ENCODE measurements around the gene METTL24.
"Not testable (repeated sequence)": the region's sequence is repeated elsewhere in the genome, so short reads cannot be mapped to it uniquely, and the experiment has no call there.

METTL24 gene

DNA sequence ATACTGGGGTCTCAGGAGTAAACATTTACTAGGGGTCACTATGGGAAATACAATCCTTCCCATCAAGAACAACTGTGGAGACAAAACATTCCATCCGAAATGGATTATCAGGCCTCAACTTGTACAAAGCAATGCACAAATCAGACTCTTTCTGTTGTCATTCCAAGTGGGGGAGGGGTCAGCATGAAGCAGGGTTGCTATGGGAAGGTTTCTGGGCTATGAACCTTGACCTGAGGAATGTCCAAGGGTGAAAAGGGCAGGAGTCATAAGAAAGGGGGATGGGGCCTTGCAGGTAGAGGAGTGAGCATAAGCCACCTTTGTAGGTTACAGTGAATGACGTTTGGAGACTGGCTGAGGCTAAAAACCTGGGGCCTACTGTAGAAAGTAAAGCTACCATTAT lies 3.1 kb downstream of the METTL24 start:
- H3K4me1 Mint-ChIP-seq (ENCODE audit: low read depth), result peaks cover 5% of the 10 kb centered on the region
- no peak overlapping the region for H3K4me3 Mint-ChIP-seq
- intact Hi-C loops (cut with micrococcal nuclease), result no loop called here
- H3K27me3 Mint-ChIP-seq, result peaks cover 41% of the 10 kb centered on the region
- no peak overlapping the region for H3K27ac Mint-ChIP-seq
- no peaks in the 10 kb centered on the region for H3K9me3 Mint-ChIP-seq
- H3K36me3 Mint-ChIP-seq (ENCODE audit: low read depth), result no peaks in the 10 kb centered on the region

GRCh38 chr6:110354153-110354552 lies 4.0 kb downstream of the METTL24 start:
- intact Hi-C loops (cut with micrococcal nuclease), result no loop called here
- Mint-ChIP-seq H3K4me3 (no peak overlapping the region), H3K27me3 (peaks cover 34% of the 10 kb centered on the region), H3K27ac (no peak overlapping the region), H3K4me1 (ENCODE audit: low read depth) (peaks cover 5% of the 10 kb centered on the region), H3K9me3 (no peaks in the 10 kb centered on the region), H3K36me3 (ENCODE audit: low read depth) (no peaks in the 10 kb centered on the region)

GRCh38 chr6:110353457-110354001 lies 4.6 kb downstream of the METTL24 start:
- H3K36me3 Mint-ChIP-seq (ENCODE audit: low read depth), result no peaks in the 10 kb centered on the region
- peaks cover 5% of the 10 kb centered on the region for H3K4me1 Mint-ChIP-seq (ENCODE audit: low read depth)
- no peaks in the 10 kb centered on the region for H3K9me3 Mint-ChIP-seq
- H3K4me3 Mint-ChIP-seq, result no peak overlapping the region
- intact Hi-C loops (cut with micrococcal nuclease), result no loop called here
- peaks cover 28% of the 10 kb centered on the region for H3K27me3 Mint-ChIP-seq
- H3K27ac Mint-ChIP-seq, result no peak overlapping the region

DNA sequence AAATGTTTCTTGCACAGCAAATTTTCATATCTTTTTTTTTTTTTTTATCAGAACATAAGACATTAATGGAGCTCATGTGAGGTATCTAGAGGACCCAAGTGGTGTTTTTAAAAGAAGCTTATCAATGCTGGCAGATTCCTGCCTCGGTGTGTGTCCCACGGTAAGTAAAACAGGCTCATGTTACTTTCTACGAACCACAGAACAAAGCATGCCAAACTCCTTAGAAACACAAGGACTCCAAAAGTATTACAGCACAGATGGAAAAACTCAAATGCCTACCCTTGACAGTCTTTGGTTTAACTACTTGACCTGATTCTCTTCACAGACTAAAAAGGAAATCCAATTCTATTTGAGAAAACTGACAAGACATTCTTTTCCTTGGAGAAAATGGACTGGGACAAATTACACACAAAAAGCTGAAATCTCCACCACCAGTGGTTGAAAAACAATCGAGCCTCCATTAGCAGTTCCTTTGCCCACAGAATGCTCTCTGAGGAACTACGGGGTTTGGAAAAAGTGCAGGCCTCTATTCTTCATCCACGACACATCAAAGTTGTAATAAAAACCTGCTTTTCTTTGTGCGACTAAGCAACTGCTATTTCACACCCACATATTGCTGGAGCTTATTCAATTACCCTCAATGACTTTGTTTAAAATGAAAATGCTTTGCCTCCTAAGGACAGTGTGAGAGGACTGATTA lies 5.4 kb downstream of the METTL24 start:
- peaks cover 4% of the 10 kb centered on the region for H3K4me1 Mint-ChIP-seq (ENCODE audit: low read depth)
- no peak overlapping the region for H3K27ac Mint-ChIP-seq
- H3K9me3 Mint-ChIP-seq, result no peaks in the 10 kb centered on the region
- no peaks in the 10 kb centered on the region for H3K36me3 Mint-ChIP-seq (ENCODE audit: low read depth)
- intact Hi-C loops (cut with micrococcal nuclease), result no loop called here
- H3K4me3 Mint-ChIP-seq, result no peak overlapping the region
- peaks cover 25% of the 10 kb centered on the region for H3K27me3 Mint-ChIP-seq

DNA sequence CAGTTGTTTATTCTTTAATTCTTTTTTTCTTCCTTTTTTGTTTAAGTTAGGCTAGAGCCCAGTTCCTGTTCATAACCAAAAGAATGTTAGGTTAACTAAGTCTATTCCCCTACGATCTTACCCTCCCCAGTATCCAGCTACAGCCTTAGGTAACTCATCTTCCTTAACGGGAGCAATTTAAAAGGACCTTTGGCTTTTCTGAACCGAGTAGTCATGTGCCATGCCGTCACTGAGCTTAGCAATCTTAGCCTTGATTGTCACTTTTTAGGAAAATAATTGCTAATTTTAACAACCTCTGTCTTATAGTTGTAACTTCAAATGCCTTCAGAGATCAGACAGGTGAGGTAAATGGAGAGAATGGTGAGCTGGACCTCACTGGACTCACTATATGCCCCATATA lies 6.2 kb downstream of the METTL24 start:
- H3K4me3 Mint-ChIP-seq, result no peak overlapping the region
- peaks cover 18% of the 10 kb centered on the region for H3K27me3 Mint-ChIP-seq
- H3K9me3 Mint-ChIP-seq, result no peaks in the 10 kb centered on the region
- H3K4me1 Mint-ChIP-seq (ENCODE audit: low read depth), result no peaks in the 10 kb centered on the region
- intact Hi-C loops (cut with micrococcal nuclease), result no loop called here
- no peak overlapping the region for H3K27ac Mint-ChIP-seq
- H3K36me3 Mint-ChIP-seq (ENCODE audit: low read depth), result no peaks in the 10 kb centered on the region

DNA sequence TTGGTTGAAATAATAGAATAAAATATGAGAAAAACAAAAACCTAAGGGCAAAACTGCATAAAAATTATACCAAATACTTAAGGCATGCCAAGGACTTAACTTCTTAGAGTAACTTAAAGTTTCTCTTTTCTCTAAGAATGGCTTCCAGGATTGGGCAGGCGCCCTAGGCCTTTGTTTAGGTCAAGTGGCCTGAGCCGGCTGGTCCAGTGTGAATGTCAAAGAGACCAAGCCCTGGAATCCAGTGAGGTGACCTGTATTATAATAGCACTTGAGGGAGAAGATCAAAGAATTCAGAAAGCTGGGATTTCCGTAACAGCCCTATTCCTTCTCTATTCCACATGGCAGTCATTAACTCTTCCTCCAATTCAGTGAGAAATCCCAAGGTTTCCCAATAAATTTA lies 6.6 kb downstream of the METTL24 start:
- Mint-ChIP-seq H3K4me1 (ENCODE audit: low read depth) (no peaks in the 10 kb centered on the region), H3K4me3 (no peak overlapping the region), H3K9me3 (no peaks in the 10 kb centered on the region), H3K27ac (no peak overlapping the region), H3K27me3 (peaks cover 14% of the 10 kb centered on the region), H3K36me3 (ENCODE audit: low read depth) (no peaks in the 10 kb centered on the region)
- intact Hi-C loops (cut with micrococcal nuclease), result no loop called here

DNA sequence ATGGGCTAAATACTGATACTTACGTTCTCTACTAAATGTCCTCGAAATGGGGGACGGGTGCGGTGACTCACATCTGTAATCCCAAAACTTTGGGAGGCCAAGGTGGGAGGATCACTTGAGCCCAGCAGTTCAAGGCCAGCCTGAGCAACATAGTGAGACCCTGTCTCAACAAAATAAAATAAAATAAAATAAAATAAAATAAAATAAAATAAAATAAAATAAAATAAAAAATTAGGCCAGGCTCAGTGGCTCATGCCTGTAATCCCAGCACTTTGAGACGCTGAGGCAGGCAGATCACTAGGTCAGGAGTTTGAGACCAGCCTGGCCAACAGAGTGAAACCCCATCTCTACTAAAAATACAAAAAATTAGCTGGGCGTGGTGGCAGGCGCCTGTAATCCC lies 7.6 kb downstream of the METTL24 start:
- H3K4me3 Mint-ChIP-seq; H3K36me3 Mint-ChIP-seq (ENCODE audit: low read depth); H3K27me3 Mint-ChIP-seq; H3K27ac Mint-ChIP-seq; H3K9me3 Mint-ChIP-seq; H3K4me1 Mint-ChIP-seq (ENCODE audit: low read depth); intact Hi-C loops (cut with micrococcal nuclease): not testable (repeated sequence)

DNA sequence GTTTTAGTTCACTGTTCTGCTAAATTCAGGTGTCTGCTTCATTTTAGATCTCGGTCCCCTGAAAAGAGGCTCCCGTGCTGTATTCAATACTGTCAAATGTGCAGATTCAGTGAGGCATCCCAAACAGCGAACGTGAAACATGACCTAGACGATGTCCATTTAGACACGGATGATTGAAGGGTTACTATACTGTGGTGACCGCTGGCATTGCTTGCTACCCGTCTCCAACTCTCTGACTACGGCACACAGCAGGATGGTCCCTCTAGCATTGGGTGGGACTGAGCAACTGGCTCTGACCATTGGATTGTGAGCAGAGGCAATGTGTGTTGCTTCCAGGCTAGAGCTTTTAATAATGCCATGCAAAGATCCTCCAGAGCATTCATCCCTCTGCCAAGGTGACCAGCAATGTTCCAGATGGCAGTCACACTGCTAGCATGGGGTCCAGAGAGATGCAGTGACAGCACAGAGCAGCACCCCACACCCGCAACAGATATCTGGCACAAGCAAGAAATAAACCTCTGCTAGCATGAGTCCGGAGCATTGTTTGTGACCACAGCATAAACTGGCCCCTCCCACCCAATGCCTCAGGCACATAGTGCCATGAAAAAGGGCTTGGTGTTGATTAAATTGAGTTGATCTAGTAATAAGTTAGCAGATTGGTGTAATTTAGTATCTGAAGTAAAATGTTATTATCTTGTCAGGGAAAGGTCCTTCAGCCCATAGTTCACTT lies 9.0 kb downstream of the METTL24 start:
- H3K4me1 Mint-ChIP-seq (ENCODE audit: low read depth), result no peaks in the 10 kb centered on the region
- H3K27ac Mint-ChIP-seq, result no peak overlapping the region
- no peak overlapping the region for H3K4me3 Mint-ChIP-seq
- H3K36me3 Mint-ChIP-seq (ENCODE audit: low read depth), result no peaks in the 10 kb centered on the region
- H3K9me3 Mint-ChIP-seq, result no peaks in the 10 kb centered on the region
- intact Hi-C loops (cut with micrococcal nuclease), result no loop called here
- peaks cover 2% of the 10 kb centered on the region for H3K27me3 Mint-ChIP-seq

DNA sequence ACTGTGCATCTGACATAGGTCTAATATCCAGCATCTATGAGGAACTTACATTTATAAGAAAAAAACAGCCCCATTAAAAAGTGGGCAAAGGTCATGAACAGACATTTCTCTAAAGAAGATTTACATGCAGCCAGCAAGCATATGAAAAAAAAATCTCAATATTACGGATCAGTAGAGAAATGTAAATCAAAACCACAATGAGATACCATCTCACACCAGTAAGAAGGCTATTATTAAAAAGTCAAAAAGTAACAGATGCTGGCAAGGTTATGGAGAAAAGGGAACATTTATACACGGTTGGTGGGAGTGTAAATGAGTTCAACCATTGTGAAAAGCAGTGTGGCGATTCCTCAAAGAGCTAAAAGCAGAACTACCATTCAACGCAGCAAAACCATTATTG lies 13.1 kb downstream of the METTL24 start:
- Mint-ChIP-seq H3K9me3 (no peaks in the 10 kb centered on the region), H3K27me3 (peaks cover 1% of the 10 kb centered on the region), H3K36me3 (ENCODE audit: low read depth) (no peaks in the 10 kb centered on the region), H3K4me3 (no peak overlapping the region), H3K4me1 (ENCODE audit: low read depth) (no peaks in the 10 kb centered on the region), H3K27ac (no peak overlapping the region)
- intact Hi-C loops (cut with micrococcal nuclease), result no loop called here

DNA sequence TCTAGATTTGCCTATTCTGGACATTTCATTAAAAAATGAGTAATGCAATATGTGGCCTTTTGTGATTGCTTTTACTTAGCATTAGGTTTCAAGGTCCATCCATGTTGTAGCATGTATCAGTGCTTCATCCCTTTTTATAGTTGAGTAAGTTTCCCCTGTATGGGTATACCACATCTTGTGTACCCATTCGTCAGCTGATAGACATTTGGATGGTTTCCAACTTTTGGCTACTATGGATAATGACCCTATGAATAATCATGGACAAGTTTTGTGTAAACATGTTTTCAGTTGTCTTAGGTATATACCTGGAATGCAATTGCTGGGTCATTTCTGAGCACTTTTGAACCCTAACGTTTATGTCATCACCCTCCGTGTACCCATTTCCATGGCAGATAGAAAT lies 15.4 kb downstream of the METTL24 start:
- intact Hi-C loops (cut with micrococcal nuclease), result no loop called here
- peaks cover 1% of the 10 kb centered on the region for H3K27me3 Mint-ChIP-seq
- peaks cover under 1% of the 10 kb centered on the region for H3K4me1 Mint-ChIP-seq (ENCODE audit: low read depth)
- no peak overlapping the region for H3K27ac Mint-ChIP-seq
- H3K4me3 Mint-ChIP-seq, result no peak overlapping the region
- H3K9me3 Mint-ChIP-seq, result no peaks in the 10 kb centered on the region
- no peaks in the 10 kb centered on the region for H3K36me3 Mint-ChIP-seq (ENCODE audit: low read depth)

GRCh38 chr6:110341663-110342596 lies 16.2 kb downstream of the METTL24 start:
- H3K4me3 Mint-ChIP-seq, result no peak overlapping the region

GRCh38 chr6:110341067-110341466 lies 17.1 kb downstream of the METTL24 start:
- Mint-ChIP-seq H3K4me1 (ENCODE audit: low read depth) (peaks cover 10% of the 10 kb centered on the region), H3K9me3 (no peaks in the 10 kb centered on the region), H3K27me3 (peaks cover 1% of the 10 kb centered on the region), H3K4me3 (no peak overlapping the region), H3K27ac (no peak overlapping the region), H3K36me3 (ENCODE audit: low read depth) (no peaks in the 10 kb centered on the region)
- intact Hi-C loops (cut with micrococcal nuclease), result no loop called here

More at GRCh38 chr6:110341663-110342596, 16.2 kb downstream of the METTL24 start:
- Mint-ChIP-seq H3K27ac (no peak overlapping the region), H3K4me1 (ENCODE audit: low read depth) (peaks cover 9% of the 10 kb centered on the region), H3K36me3 (ENCODE audit: low read depth) (no peaks in the 10 kb centered on the region), H3K27me3 (peaks cover 1% of the 10 kb centered on the region), H3K9me3 (no peaks in the 10 kb centered on the region)
- intact Hi-C loops (cut with micrococcal nuclease), result no loop called here

DNA sequence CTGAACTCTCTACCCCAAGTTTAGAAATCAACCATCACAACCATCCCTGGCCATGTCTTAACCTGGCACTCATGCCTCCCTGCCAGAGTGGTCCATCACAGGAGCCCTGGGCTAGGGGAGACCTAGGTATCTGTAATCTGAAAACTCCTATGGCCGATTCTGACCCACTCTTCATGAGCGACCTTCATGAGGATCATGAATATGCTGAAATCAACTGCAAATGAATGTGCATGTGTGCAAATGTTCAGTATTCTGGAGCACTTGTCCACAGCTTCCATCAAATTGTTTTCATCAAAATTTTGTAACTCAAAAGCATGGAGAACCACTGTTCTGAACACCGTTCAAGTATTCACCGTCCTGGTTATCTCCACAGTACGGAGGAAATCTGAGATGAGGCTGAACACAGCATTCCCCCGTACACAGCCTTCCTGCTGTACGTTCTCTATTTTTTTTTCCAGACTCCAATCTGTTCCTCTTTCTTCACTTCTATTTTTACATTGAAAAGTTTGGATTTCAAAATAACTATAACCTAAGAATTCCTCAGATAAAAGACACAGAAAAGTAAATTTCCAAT lies 17.7 kb downstream of the METTL24 start:
- Mint-ChIP-seq H3K27me3 (peaks cover 1% of the 10 kb centered on the region), H3K36me3 (ENCODE audit: low read depth) (no peaks in the 10 kb centered on the region), H3K4me3 (no peak overlapping the region), H3K27ac (no peak overlapping the region), H3K4me1 (ENCODE audit: low read depth) (peaks cover 10% of the 10 kb centered on the region), H3K9me3 (no peaks in the 10 kb centered on the region)
- intact Hi-C loops (cut with micrococcal nuclease), result no loop called here

Measured in dendritic cell treated with granulocyte-macrophage colony-stimulating factor and Interleukin-4, amounts not matched to agents 40 ng/mL and 50 ng/mL, for 4 days (primary cell).